HG02840 (cell line): ENCODE results near the gene SFT2D3.

Experiments
- ATAC-seq: cut with Tn5 transposase; IDR thresholded peaks from one replicate; pipeline ENCODE4 v1.9.1; 2021; ENCODE audit warnings: mild to moderate bottlenecking, moderate library complexity, moderate number of reproducible peaks; ENCODE audit not compliant: unreplicated experiment, low FRiP score

SFT2D3 gene

GRCh38 chr2:127681288-127681804, 20.0 kb upstream of the SFT2D3 start:
- no peak for ATAC-seq

GRCh38 chr2:127681976-127682857, 19.1 kb upstream of the SFT2D3 start:
- no peak for ATAC-seq

GRCh38 chr2:127683056-127683455, 18.2 kb upstream of the SFT2D3 start:
- ATAC-seq = no peak

- no peak for ATAC-seq
These were observed 17.5 kb upstream of the SFT2D3 start for GRCh38 chr2:127683757-127684156.

GRCh38 chr2:127685410-127686080, 15.8 kb upstream of the SFT2D3 start:
- ATAC-seq = no peak

- no peak for ATAC-seq
These were observed 12.9 kb upstream of the SFT2D3 start for GRCh38 chr2:127688405-127688804.

- no peak for ATAC-seq
These were observed 10.6 kb upstream of the SFT2D3 start for GRCh38 chr2:127690696-127691095.

GRCh38 chr2:127694986-127695385, 6.3 kb upstream of the SFT2D3 start:
- ATAC-seq = no peak

- no peak for ATAC-seq
These were observed 5.5 kb upstream of the SFT2D3 start for GRCh38 chr2:127695491-127696472.

GRCh38 chr2:127697482-127698180, 3.7 kb upstream of the SFT2D3 start:
- no peak for ATAC-seq

- ATAC-seq = no peak
These were observed 2.5 kb upstream of the SFT2D3 start for GRCh38 chr2:127698553-127699355.

- peak; percentile 44 for ATAC-seq
These were observed 637 bp upstream of the SFT2D3 start for GRCh38 chr2:127700527-127701192.

GRCh38 chr2:127701651-127702394, 526 bp downstream of the SFT2D3 start:
- peak; percentile 44 for ATAC-seq

GRCh38 chr2:127702395-127703009, 1.2 kb downstream of the SFT2D3 start:
- no peak for ATAC-seq

GRCh38 chr2:127703282-127703681, 2.0 kb downstream of the SFT2D3 start:
- ATAC-seq = no peak

GRCh38 chr2:127704641-127705390, 3.5 kb downstream of the SFT2D3 start:
- ATAC-seq = no peak
